ENCODE data around the gene ZYG11A. TPM values are rescaled to one million over a fixed set of nuclear protein-coding genes. Genes with fewer than 3 reads are reported as not detected.

ZYG11A gene
- total RNA-seq, 1 donor from 2014 or later = 0.19 TPM

DNA sequence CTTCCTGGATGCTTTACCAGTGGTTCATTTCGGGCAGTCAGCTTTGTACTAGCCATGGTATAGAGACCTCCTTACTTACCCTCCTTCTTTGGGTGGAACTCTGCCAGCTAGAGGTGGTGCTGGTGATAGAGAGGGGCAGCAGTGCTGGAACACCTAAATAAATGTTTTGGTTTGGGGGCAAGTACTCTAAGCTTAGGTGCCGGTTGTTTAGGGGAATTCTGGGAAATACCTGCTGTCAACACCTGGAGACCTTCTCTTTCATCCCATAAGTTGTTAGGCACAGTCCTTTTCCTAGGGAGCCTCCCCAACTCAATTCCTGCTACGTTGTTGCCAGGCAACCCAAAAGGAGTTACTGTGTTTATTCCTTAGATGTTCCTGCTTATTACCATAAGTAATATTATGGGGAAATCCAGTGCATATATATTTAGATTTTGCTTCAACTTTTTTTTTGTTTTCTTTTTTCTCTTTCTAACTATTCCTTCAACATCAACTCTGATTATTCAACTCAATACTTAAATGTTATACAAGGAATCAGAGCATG is 101.4 kb downstream of the ZYG11A start:
- no peak for TF ChIP-seq CTCF (conservative IDR thresholded peaks at IDR 0.05)
- Mint-ChIP-seq H3K27ac (ENCODE audit: unreplicated experiment) (no peak overlapping the region), H3K27me3 (ENCODE audit: low read depth) (peaks cover 6% of the 10 kb centered on the region), H3K9me3 (no peaks in the 10 kb centered on the region), H3K36me3 (ENCODE audit: low read depth) (no peaks in the 10 kb centered on the region), H3K4me3 (no peak overlapping the region), H3K4me1 (no peaks in the 10 kb centered on the region)
- no peak for DNase-seq (ENCODE audit: low read depth, low spot score)

DNA sequence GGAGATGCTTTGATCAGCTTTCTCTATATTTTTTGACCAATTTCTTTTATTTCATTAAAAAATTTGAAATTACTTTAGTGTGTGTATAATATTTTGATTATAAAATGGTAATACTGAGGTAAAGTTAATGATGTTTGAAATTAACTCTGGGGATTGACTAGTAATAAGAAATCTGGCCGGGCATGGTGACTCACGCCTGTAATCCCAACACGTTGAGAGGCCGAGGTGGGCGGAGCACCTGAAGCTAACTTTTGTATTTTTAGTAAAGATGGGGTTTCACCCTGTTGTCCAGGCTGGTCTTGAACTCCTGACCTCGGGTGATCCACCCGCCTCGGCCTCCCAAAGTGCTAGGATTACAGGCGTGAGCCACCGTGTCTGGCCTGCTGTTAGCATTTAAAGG is 102.0 kb downstream of the ZYG11A start:
- no peaks in the 10 kb centered on the region for H3K4me1 Mint-ChIP-seq
- H3K36me3 Mint-ChIP-seq (ENCODE audit: low read depth) = no peaks in the 10 kb centered on the region
- no peaks in the 10 kb centered on the region for H3K9me3 Mint-ChIP-seq
- TF ChIP-seq CTCF (conservative IDR thresholded peaks at IDR 0.05) = no peak
- H3K27ac Mint-ChIP-seq (ENCODE audit: unreplicated experiment) = no peak overlapping the region
- H3K4me3 Mint-ChIP-seq = no peak overlapping the region
- no peak for DNase-seq (ENCODE audit: low read depth, low spot score)
- peaks cover 4% of the 10 kb centered on the region for H3K27me3 Mint-ChIP-seq (ENCODE audit: low read depth)

Small RNA genes lying within 50 kb of the gene (microRNA-seq; reads per million reads assigned to microRNA genes)
- gene MIR1273F (not detected), gene MIR1273G (not detected), gene MIR5095 (not detected)

Other genes starting within 250 kb of the ZYG11A start
- 30.6 and 31.1 TPM in 2 replicates for gene GPX7, start 240.4 kb upstream of the ZYG11A start, total RNA-seq
- 0.65 TPM in 1 of 2 replicates, not detected in the other for gene SHISAL2A, start 209.6 kb upstream of the ZYG11A start, total RNA-seq
- gene COA7, start 144.4 kb upstream of the ZYG11A start, total RNA-seq = 35.0 and 38.9 TPM in 2 replicates
- gene ZYG11B, start 116.3 kb upstream of the ZYG11A start, total RNA-seq = 39.3 and 39.5 TPM in 2 replicates
- 12.6 and 12.8 TPM in 2 replicates for gene ECHDC2, start 79.0 kb downstream of the ZYG11A start, total RNA-seq
- 61.8 and 64.8 TPM in 2 replicates for gene SCP2, start 84.5 kb downstream of the ZYG11A start, total RNA-seq
- gene PODN, start 219.5 kb downstream of the ZYG11A start, total RNA-seq = 0.43 and 0.65 TPM in 2 replicates